IMR-90 (cell line): ENCODE results near the gene LDHD. TPM values are rescaled to one million over a fixed set of nuclear protein-coding genes. Genes with fewer than 3 reads are reported as not detected.

ENCODE experiments used
- ATAC-seq: fragments of 200-7000 bp; cut with Tn5 transposase; 2 replicates; pipeline ENCODE4 v1.9.1; 2020; ENCODE audit warnings: low read depth, mild to moderate bottlenecking, moderate library complexity
- BruUV-seq: library from RNA; stranded (reverse); fragments of 400-500 nt; replicated peaks from 2 replicates; lab custom pipeline; 2021; lab: Mats Ljungman, UMichigan
- CTCF ChIA-PET: fragments of 300-600 bp; formaldehyde crosslinking; extraction: SDS; loops from one replicate; lab custom pipeline; 2021; ENCODE audit warnings: antibody characterized with exemption; lab: Yijun Ruan, JAX
- POLR2A ChIA-PET: fragments of 300-600 bp; sonication (Branson Sonifier 250); formaldehyde crosslinking; loops from one replicate; lab custom pipeline; 2022; ENCODE audit warnings: antibody characterized with exemption; ENCODE audit not compliant: unreplicated experiment; lab: Charles Lee
- DNase-seq: peaks from one replicate; pipeline ENCODE4 v3.0.0; 2013
- H2AFZ ChIP-seq: replicated peaks from 2 replicates; pipeline ENCODE3; 2013; ENCODE audit warnings: low read length, mild to moderate bottlenecking; ENCODE audit not compliant: poor library complexity
- H2AK5ac ChIP-seq: 2 replicates; pipeline ENCODE4 v1.6.1; 2013; ENCODE audit warnings: low read depth, low read length, inconsistent platforms
- H2AK9ac ChIP-seq: replicated peaks from 2 replicates; pipeline ENCODE3; 2013; ENCODE audit warnings: mild to moderate bottlenecking, low read depth, low read length, moderate library complexity; ENCODE audit not compliant: poor library complexity
- H2BK120ac ChIP-seq: 2 replicates; pipeline ENCODE4 v1.6.1; 2013; ENCODE audit warnings: low read depth, low read length, inconsistent platforms
- H2BK15ac ChIP-seq: 3 replicates; pipeline ENCODE4 v1.6.1; 2013; ENCODE audit warnings: low read depth, low read length, inconsistent platforms
- H2BK20ac ChIP-seq: 2 replicates; pipeline ENCODE4 v1.6.1; 2013; ENCODE audit warnings: low read depth, mild to moderate bottlenecking, inconsistent platforms, low read length, moderate library complexity
- H2BK5ac ChIP-seq: 2 replicates; pipeline ENCODE4 v1.6.1; 2013; ENCODE audit warnings: mild to moderate bottlenecking, low read depth, low read length, inconsistent platforms; ENCODE audit not compliant: poor library complexity, severe bottlenecking
- H3K14ac ChIP-seq: replicated peaks from 2 replicates; pipeline ENCODE4 v1.6.1; 2013; ENCODE audit warnings: low read depth, low read length, inconsistent platforms
- H3K18ac ChIP-seq: 2 replicates; pipeline ENCODE4 v1.6.1; 2013; ENCODE audit warnings: low read depth, low read length, control low read depth
- H3K23ac ChIP-seq: 2 replicates; pipeline ENCODE4 v1.6.1; 2013; ENCODE audit warnings: low read depth, low read length, inconsistent platforms
- H3K27ac ChIP-seq: 2 replicates; pipeline ENCODE4 v1.5.1; 2013; ENCODE audit warnings: mild to moderate bottlenecking, control low read depth, low read length; ENCODE audit not compliant: insufficient read depth
- H3K27me3 ChIP-seq: 2 replicates; pipeline ENCODE4 v1.6.1; 2013; ENCODE audit warnings: low read length; ENCODE audit not compliant: control insufficient read depth, insufficient read depth
- H3K36me3 ChIP-seq: 2 replicates; pipeline ENCODE4 v1.6.1; 2013; ENCODE audit warnings: low read length, mixed read lengths; ENCODE audit not compliant: control insufficient read depth, insufficient read depth
- H3K4ac ChIP-seq: 2 replicates; pipeline ENCODE4 v1.6.1; 2013; ENCODE audit warnings: low read depth, low read length, inconsistent platforms
- H3K4me1 ChIP-seq: 2 replicates; pipeline ENCODE4 v1.6.1; 2013; ENCODE audit warnings: low read length, mixed read lengths; ENCODE audit not compliant: control insufficient read depth, insufficient read depth
- H3K4me2 ChIP-seq: 2 replicates; pipeline ENCODE4 v1.6.1; 2013; ENCODE audit warnings: low read depth, mild to moderate bottlenecking, control low read depth, low read length, moderate library complexity
- H3K4me3 ChIP-seq: 2 replicates; pipeline ENCODE4 v1.5.1; 2013; ENCODE audit warnings: low read depth, mild to moderate bottlenecking, control low read depth, low read length, moderate library complexity; ENCODE audit not compliant: insufficient read depth
- H3K56ac ChIP-seq: 2 replicates; pipeline ENCODE4 v1.6.1; 2013; ENCODE audit warnings: low read length, inconsistent platforms; ENCODE audit not compliant: insufficient read depth; ENCODE audit errors: extremely low read depth
- H3K79me1 ChIP-seq, 2 experiments: 2 replicates each; pipeline ENCODE4 v1.6.1; 2013; ENCODE audit warnings: low read length in 2 of 2, inconsistent platforms in 1 of 2, low read depth in 1 of 2
- H3K9ac ChIP-seq: 2 replicates; pipeline ENCODE4 v1.6.1; 2013; ENCODE audit warnings: low read depth, low read length, control low read depth
- H3K9me1 ChIP-seq: 2 replicates; pipeline ENCODE4 v1.6.1; 2013; ENCODE audit warnings: low read length, inconsistent platforms; ENCODE audit not compliant: insufficient read depth
- H3K9me3 ChIP-seq: 2 replicates; pipeline ENCODE4 v1.6.1; 2013; ENCODE audit warnings: low read length; ENCODE audit not compliant: control insufficient read depth, insufficient read depth
- H4K20me1 ChIP-seq: 2 replicates; pipeline ENCODE4 v1.6.1; 2013; ENCODE audit warnings: low read length, inconsistent platforms; ENCODE audit not compliant: insufficient read depth
- H4K5ac ChIP-seq: 2 replicates; pipeline ENCODE4 v1.6.1; 2013; ENCODE audit warnings: mild to moderate bottlenecking, low read depth, low read length, control low read depth
- H4K8ac ChIP-seq, 2 experiments: 2 replicates each; pipeline ENCODE4 v1.6.1; 2013; ENCODE audit warnings: low read depth in 2 of 2, low read length in 2 of 2, control low read depth in 1 of 2, inconsistent platforms in 1 of 2
- H4K91ac ChIP-seq: 2 replicates; pipeline ENCODE4 v1.6.1; 2013; ENCODE audit warnings: low read depth, low read length, inconsistent platforms; ENCODE audit not compliant: insufficient read depth
- CEBPB ChIP-seq: IDR thresholded peaks from 2 replicates; pipeline ENCODE4 v1.6.1; 2012; ENCODE audit warnings: low read depth, low read length, improper control_type of control experiment
- CTCF ChIP-seq: conservative IDR thresholded peaks from 2 replicates; pipeline ENCODE4 v1.5.1; 2012; ENCODE audit warnings: mild to moderate bottlenecking, low read depth, low read length, improper control_type of control experiment
- ELK1 ChIP-seq: fragments of 150-350 bp; IDR thresholded peaks from 2 replicates; pipeline ENCODE4 v1.6.1; 2016; ENCODE audit warnings: low read depth, mild to moderate bottlenecking, low read length, moderate library complexity, borderline replicate concordance
- FOS ChIP-seq: fragments of 150-350 bp; IDR thresholded peaks from 2 replicates; pipeline ENCODE4 v1.6.1; 2016; ENCODE audit warnings: low read depth, low read length
- MAZ ChIP-seq: IDR thresholded peaks from 2 replicates; pipeline ENCODE4 v1.6.1; 2012; ENCODE audit warnings: low read depth, mild to moderate bottlenecking, low read length, improper control_type of control experiment, moderate library complexity, borderline replicate concordance
- NFE2L2 ChIP-seq: fragments of 150-350 bp; IDR thresholded peaks from 2 replicates; pipeline ENCODE4 v1.6.1; 2016; ENCODE audit warnings: low read depth, mild to moderate bottlenecking, low read length
- RAD21 ChIP-seq: IDR thresholded peaks from 2 replicates; pipeline ENCODE4 v1.6.1; 2012; ENCODE audit warnings: low read length, improper control_type of control experiment
- RFX5 ChIP-seq: IDR thresholded peaks from 2 replicates; pipeline ENCODE4 v1.8.0; 2012; ENCODE audit warnings: low read depth, mild to moderate bottlenecking, low read length, moderate library complexity
- WGBS, 2 experiments: methylation state at CpG; one replicate each; pipeline versions ENCODE4 v1.1.5 to v1.1.7; 2013; ENCODE audit warnings: missing lambda C conversion rate in 2 of 2; ENCODE audit not compliant: insufficient read length in 1 of 2; ENCODE audit errors: extremely low coverage in 2 of 2; 5-methylcytosine and 5-hydroxymethylcytosine counted together
- dilution Hi-C: fragments of 300-500 bp; cut with HindIII; formaldehyde crosslinking; loops from one replicate; pipeline ENCODE4 v1.14.3; 2018; ENCODE audit warnings: low sequenced_read_pairs; ENCODE audit not compliant: unreplicated experiment
- in situ Hi-C: fragments of 300-500 bp; cut with MboI; formaldehyde crosslinking; loops from 3 replicates; pipeline ENCODE4 v1.14.3; 2019; ENCODE audit warnings: low sequenced_read_pairs, inconsistent platforms, mixed read lengths
- intact Hi-C: fragments of 100-400 bp; cut with micrococcal nuclease; formaldehyde crosslinking; loops from 2 replicates; pipeline ENCODE4 v1.10.0; 2022
- polyA plus RNA-seq, 3 experiments: library from polyadenylated mRNA; depleted of rRNA; stranded (reverse); fragments of >200 nt; gene quantifications; 2 replicates each; pipeline ENCODE4 v1.2.3, GENCODE V29; 2012; ENCODE audit warnings: low replicate concordance in 1 of 3
- total RNA-seq: library from RNA; depleted of rRNA; stranded (reverse); fragments of >200 nt; gene quantifications from 2 replicates; pipeline ENCODE4 v1.2.3, GENCODE V29; 2012
- TF ChIP-seq, protein P1 (sequence below): fragments of 150-350 bp; IDR thresholded peaks from 2 replicates; pipeline ENCODE4 v1.6.1; 2017; ENCODE audit warnings: mild to moderate bottlenecking, antibody characterized with exemption, low read length, low read depth

LDHD gene
- total and polyA plus RNA-seq, 2 of the 4 experiments (the other 2 are of a cell fraction) = under 0.01 to 0.26 TPM

DNA sequence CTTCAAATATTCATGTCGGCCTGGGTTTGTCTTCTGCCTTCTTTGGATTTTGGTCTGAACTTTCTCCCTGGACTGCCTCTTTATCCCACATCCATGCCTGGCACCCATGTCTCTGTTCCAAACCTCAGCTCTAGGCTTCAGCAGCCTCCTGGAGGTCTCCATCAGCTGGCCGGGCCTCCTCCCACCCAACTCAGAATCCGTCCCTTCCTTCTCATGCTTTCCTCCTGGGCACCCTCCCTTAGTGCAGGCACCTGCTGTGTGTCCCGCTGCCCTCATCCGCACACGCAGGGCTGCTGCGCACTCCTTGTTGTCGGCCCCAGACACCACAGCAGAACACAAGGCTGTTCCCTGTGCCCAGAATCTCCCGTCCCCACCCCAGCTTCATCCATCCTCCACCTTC is 14.0 kb downstream of the LDHD start:
- Histone ChIP-seq H4K5ac (no peak overlapping the region), H3K56ac (no peak overlapping the region), H3K4ac (no peak overlapping the region), H2BK15ac (no peak overlapping the region), H3K23ac (no peak overlapping the region), H3K9me1 (peaks cover 31% of the 10 kb centered on the region), H3K27me3 (no peaks in the 10 kb centered on the region), H2BK20ac (no peak overlapping the region), H3K9ac (no peak overlapping the region), H2BK5ac (no peak overlapping the region), H2AFZ (no peak overlapping the region), H2AK9ac (no peak overlapping the region), H3K4me1 (peaks cover 33% of the 10 kb centered on the region), H2AK5ac (no peak overlapping the region), H4K20me1 (no peaks in the 10 kb centered on the region), H3K4me2 (no peak overlapping the region), H3K18ac (no peak overlapping the region), H3K79me1 (peaks cover 16 to 62% of the 10 kb centered on the region in 2 experiments), H2BK120ac (no peak overlapping the region), H3K14ac (no peak overlapping the region), H3K9me3 (no peaks in the 10 kb centered on the region), H4K8ac (no peak overlapping the region), H4K91ac (no peak overlapping the region), H3K27ac (no peak overlapping the region), H3K4me3 (no peak overlapping the region), H3K36me3 (no peaks in the 10 kb centered on the region)
- no peak for TF ChIP-seq ELK1
- TF ChIP-seq MAZ = no peak
- no peak for TF ChIP-seq RAD21
- no peak for TF ChIP-seq RFX5
- no peak for TF ChIP-seq CEBPB
- TF ChIP-seq CTCF = no peak
- TF ChIP-seq FOS = no peak
- TF ChIP-seq, protein P1, sequence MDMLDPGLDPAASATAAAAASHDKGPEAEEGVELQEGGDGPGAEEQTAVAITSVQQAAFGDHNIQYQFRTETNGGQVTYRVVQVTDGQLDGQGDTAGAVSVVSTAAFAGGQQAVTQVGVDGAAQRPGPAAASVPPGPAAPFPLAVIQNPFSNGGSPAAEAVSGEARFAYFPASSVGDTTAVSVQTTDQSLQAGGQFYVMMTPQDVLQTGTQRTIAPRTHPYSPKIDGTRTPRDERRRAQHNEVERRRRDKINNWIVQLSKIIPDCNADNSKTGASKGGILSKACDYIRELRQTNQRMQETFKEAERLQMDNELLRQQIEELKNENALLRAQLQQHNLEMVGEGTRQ = no peak
- TF ChIP-seq NFE2L2 = no peak
- no peak for ATAC-seq
- in situ Hi-C loops (no loop called here), intact Hi-C loops (no loop called here), dilution Hi-C loops (no loop called here)
- no peak for DNase-seq
- CTCF ChIA-PET = no interaction called here
- POLR2A ChIA-PET = no interaction called here
- WGBS, 2 experiments = 98% methylated on average over 7 of the region's 9 CpGs; no CpG with 5 or more reads in 1 of the 2 experiments
- no TSS peak for BruUV-seq
